ENCODE data around the gene C4orf51. TPM values are rescaled to one million over a fixed set of nuclear protein-coding genes. Genes with fewer than 3 reads are reported as not detected.
A peak's percentile ranks its signal among the peaks of the same experiment; 100 is the strongest.

The C4orf51 gene
- total and polyA plus RNA-seq, 2 of the 13 experiments (the other 11 are each of a cell fraction or from before 2014, with no cell fraction given) = not detected

DNA sequence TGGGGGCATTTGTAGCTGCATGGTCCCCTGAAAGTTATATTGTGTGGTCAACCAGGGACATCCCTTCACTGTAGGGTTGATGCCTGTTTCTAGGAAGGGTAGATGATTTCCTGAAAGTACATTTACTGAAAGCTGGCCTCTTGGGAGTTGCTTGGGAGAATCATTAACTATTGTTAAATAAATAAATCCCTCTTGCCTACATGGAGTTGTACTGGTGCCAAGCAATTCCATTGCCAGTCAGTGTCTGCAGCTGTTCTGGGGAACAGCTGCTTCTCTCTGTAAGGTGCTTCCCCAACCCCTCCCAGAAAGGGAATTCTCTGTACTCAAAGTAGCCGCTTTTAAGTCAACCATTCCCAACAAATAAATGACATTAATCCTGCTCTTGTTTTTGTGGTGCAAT lies 51.1 kb downstream of the C4orf51 start (continued):
- TF ChIP-seq EP300 (IDR thresholded peaks at IDR 0.05; ENCODE audit: low read depth in 2 of 2, low read length in 2 of 2) (peak in 1 of 2 experiments; percentile 28; a peak in 1 of 4 replicates), EP300 (CRISPR knock-in tag; IDR thresholded peaks at IDR 0.05; ENCODE audit: borderline replicate concordance) (no peak), FOXA3 (CRISPR knock-in tag; IDR thresholded peaks at IDR 0.05) (peak; percentile 40), SOX6 (IDR thresholded peaks at IDR 0.05) (no peak), SOX6 (CRISPR knock-in tag; IDR thresholded peaks at IDR 0.05) (0 out of 2 replicates have a peak, but pooled peaks have one; percentile 21), TAF15 (IDR thresholded peaks at IDR 0.05; ENCODE audit: low read depth, low read length, poor library complexity, severe bottlenecking) (no peak), TMF1 (CRISPR knock-in tag; IDR thresholded peaks at IDR 0.05; ENCODE audit: low read depth) (no peak), SNAPC2 (CRISPR knock-in tag; IDR thresholded peaks at IDR 0.05) (no peak), GATAD2A (CRISPR knock-in tag; IDR thresholded peaks at IDR 0.05) (peak; percentile 29; the same call in 1 of the 2 replicates), FOXP1 (IDR thresholded peaks at IDR 0.05) (no peak), FOXP1 (CRISPR knock-in tag; IDR thresholded peaks at IDR 0.05) (0 out of 2 replicates have a peak, but pooled peaks have one; percentile 19), HNRNPUL1 (IDR thresholded peaks at IDR 0.05; ENCODE audit: low read depth, low read length) (0 out of 2 replicates have a peak, but pooled peaks have one; percentile 37), DPF2 (CRISPR knock-in tag; IDR thresholded peaks at IDR 0.05; ENCODE audit: borderline replicate concordance, low read depth) (no peak), ZNF143 (CRISPR knock-in tag; IDR thresholded peaks at IDR 0.05) (no peak), ZNF552 (CRISPR knock-in tag; IDR thresholded peaks at IDR 0.05; ENCODE audit: borderline replicate concordance) (no peak), ZNF317 (CRISPR knock-in tag; IDR thresholded peaks at IDR 0.05) (0 out of 2 replicates have a peak, but pooled peaks have one; percentile 52)
- TF ChIP-seq, protein P1, sequence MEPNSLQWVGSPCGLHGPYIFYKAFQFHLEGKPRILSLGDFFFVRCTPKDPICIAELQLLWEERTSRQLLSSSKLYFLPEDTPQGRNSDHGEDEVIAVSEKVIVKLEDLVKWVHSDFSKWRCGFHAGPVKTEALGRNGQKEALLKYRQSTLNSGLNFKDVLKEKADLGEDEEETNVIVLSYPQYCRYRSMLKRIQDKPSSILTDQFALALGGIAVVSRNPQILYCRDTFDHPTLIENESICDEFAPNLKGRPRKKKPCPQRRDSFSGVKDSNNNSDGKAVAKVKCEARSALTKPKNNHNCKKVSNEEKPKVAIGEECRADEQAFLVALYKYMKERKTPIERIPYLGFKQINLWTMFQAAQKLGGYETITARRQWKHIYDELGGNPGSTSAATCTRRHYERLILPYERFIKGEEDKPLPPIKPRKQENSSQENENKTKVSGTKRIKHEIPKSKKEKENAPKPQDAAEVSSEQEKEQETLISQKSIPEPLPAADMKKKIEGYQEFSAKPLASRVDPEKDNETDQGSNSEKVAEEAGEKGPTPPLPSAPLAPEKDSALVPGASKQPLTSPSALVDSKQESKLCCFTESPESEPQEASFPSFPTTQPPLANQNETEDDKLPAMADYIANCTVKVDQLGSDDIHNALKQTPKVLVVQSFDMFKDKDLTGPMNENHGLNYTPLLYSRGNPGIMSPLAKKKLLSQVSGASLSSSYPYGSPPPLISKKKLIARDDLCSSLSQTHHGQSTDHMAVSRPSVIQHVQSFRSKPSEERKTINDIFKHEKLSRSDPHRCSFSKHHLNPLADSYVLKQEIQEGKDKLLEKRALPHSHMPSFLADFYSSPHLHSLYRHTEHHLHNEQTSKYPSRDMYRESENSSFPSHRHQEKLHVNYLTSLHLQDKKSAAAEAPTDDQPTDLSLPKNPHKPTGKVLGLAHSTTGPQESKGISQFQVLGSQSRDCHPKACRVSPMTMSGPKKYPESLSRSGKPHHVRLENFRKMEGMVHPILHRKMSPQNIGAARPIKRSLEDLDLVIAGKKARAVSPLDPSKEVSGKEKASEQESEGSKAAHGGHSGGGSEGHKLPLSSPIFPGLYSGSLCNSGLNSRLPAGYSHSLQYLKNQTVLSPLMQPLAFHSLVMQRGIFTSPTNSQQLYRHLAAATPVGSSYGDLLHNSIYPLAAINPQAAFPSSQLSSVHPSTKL (CRISPR knock-in tag; IDR thresholded peaks at IDR 0.05) = peak; percentile 67
- TF ChIP-seq, protein P2, sequence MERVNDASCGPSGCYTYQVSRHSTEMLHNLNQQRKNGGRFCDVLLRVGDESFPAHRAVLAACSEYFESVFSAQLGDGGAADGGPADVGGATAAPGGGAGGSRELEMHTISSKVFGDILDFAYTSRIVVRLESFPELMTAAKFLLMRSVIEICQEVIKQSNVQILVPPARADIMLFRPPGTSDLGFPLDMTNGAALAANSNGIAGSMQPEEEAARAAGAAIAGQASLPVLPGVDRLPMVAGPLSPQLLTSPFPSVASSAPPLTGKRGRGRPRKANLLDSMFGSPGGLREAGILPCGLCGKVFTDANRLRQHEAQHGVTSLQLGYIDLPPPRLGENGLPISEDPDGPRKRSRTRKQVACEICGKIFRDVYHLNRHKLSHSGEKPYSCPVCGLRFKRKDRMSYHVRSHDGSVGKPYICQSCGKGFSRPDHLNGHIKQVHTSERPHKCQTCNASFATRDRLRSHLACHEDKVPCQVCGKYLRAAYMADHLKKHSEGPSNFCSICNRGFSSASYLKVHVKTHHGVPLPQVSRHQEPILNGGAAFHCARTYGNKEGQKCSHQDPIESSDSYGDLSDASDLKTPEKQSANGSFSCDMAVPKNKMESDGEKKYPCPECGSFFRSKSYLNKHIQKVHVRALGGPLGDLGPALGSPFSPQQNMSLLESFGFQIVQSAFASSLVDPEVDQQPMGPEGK (CRISPR knock-in tag; IDR thresholded peaks at IDR 0.05) = 0 out of 2 replicates have a peak, but pooled peaks have one; percentile 16
- TF ChIP-seq, protein P3, sequence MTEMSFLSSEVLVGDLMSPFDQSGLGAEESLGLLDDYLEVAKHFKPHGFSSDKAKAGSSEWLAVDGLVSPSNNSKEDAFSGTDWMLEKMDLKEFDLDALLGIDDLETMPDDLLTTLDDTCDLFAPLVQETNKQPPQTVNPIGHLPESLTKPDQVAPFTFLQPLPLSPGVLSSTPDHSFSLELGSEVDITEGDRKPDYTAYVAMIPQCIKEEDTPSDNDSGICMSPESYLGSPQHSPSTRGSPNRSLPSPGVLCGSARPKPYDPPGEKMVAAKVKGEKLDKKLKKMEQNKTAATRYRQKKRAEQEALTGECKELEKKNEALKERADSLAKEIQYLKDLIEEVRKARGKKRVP (CRISPR knock-in tag; IDR thresholded peaks at IDR 0.05) = no peak
- TF ChIP-seq, protein P4, sequence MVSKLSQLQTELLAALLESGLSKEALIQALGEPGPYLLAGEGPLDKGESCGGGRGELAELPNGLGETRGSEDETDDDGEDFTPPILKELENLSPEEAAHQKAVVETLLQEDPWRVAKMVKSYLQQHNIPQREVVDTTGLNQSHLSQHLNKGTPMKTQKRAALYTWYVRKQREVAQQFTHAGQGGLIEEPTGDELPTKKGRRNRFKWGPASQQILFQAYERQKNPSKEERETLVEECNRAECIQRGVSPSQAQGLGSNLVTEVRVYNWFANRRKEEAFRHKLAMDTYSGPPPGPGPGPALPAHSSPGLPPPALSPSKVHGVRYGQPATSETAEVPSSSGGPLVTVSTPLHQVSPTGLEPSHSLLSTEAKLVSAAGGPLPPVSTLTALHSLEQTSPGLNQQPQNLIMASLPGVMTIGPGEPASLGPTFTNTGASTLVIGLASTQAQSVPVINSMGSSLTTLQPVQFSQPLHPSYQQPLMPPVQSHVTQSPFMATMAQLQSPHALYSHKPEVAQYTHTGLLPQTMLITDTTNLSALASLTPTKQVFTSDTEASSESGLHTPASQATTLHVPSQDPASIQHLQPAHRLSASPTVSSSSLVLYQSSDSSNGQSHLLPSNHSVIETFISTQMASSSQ (IDR thresholded peaks at IDR 0.05; ENCODE audit: low read depth) = peak; percentile 86
- TF ChIP-seq, protein P4 (CRISPR knock-in tag; IDR thresholded peaks at IDR 0.05; ENCODE audit: borderline replicate concordance) = peak; percentile 85

Measured in HepG2 (cell line).